ENCODE measurements around the gene RGS12. TPM values are rescaled to one million over a fixed set of nuclear protein-coding genes. Genes with fewer than 3 reads are reported as not detected.

RGS12 gene
- total and polyA plus RNA-seq, 2 donors (not counting 1 experiment from before 2014, with no cell fraction given), result 3.5 to 13.9 TPM

GRCh38 chr4:3334316-3334715 is 41.5 kb downstream of the RGS12 start:
- Mint-ChIP-seq H3K4me3 (no peak overlapping the region), H3K27me3 (no peaks in the 10 kb centered on the region), H3K9me3 (ENCODE audit: insufficient read depth) (no peaks in the 10 kb centered on the region), H3K4me1 (peaks cover 6% of the 10 kb centered on the region), H3K27ac (no peak overlapping the region)
- H3K27ac ChIP-seq (ENCODE audit: low read length in 2 of 2), result no peak overlapping the region
- WGBS (ENCODE audit: insufficient coverage), result no CpG with 5 or more reads among the region's 3 CpGs
- no peak for TF ChIP-seq EZH2 (IDR thresholded peaks at IDR 0.05; ENCODE audit: borderline replicate concordance, insufficient read depth, low read depth, low read length, poor library complexity, severe bottlenecking)
- TF ChIP-seq CTCF (IDR thresholded peaks at IDR 0.05), result no peak
- H3K79me2 ChIP-seq (ENCODE audit: control insufficient read depth, insufficient read depth, low read length), result no peaks in the 10 kb centered on the region
- no peaks in the 10 kb centered on the region for H3K4me1 ChIP-seq (ENCODE audit: control insufficient read depth in 2 of 2, insufficient read depth in 2 of 2, low read length in 2 of 2)
- H3K4me3 ChIP-seq (ENCODE audit: control extremely low read depth in 1 of 5, extremely low read depth in 1 of 5, insufficient read depth in 1 of 5, low read depth in 2 of 5, low read length in 4 of 5), result no peak overlapping the region
- H4K20me1 ChIP-seq (ENCODE audit: control insufficient read depth, insufficient read depth, low read length, poor library complexity, severe bottlenecking), result no peaks in the 10 kb centered on the region
- H3K4me2 ChIP-seq (replicated peaks; ENCODE audit: low read depth, low read length, poor library complexity, severe bottlenecking), result no peak overlapping the region
- H3K27me3 ChIP-seq (replicated peaks in 1 of 4; ENCODE audit: control extremely low read depth in 1 of 4, control insufficient read depth in 3 of 4, insufficient read depth in 4 of 4, low read length in 3 of 4), result no peaks in the 10 kb centered on the region
- POLR2A ChIA-PET, result no interaction called here
- no peak for ATAC-seq (ENCODE audit: low read depth)
- no peak for DNase-seq
- H2AFZ ChIP-seq (ENCODE audit: insufficient read depth, low read depth, low read length, poor library complexity, severe bottlenecking), result no peak overlapping the region
- CTCF ChIA-PET, result no interaction called here
- intact Hi-C loops (cut with micrococcal nuclease), result no loop called here
- H3K9me3 ChIP-seq (ENCODE audit: control extremely low read depth in 1 of 3, control insufficient read depth in 2 of 3, insufficient read depth in 1 of 3, low read length in 2 of 3), result no peaks in the 10 kb centered on the region
- H3K9ac ChIP-seq (ENCODE audit: low read length), result no peak overlapping the region
- H3K36me3 ChIP-seq (replicated peaks in 1 of 2; ENCODE audit: control extremely low read depth in 1 of 2, control insufficient read depth in 1 of 2, extremely low read depth in 1 of 2, insufficient read depth in 2 of 2, low read length in 1 of 2), result no peaks in the 10 kb centered on the region

- no peaks in the 10 kb centered on the region for H4K20me1 ChIP-seq (ENCODE audit: control insufficient read depth, insufficient read depth, low read length, poor library complexity, severe bottlenecking)
- no peak overlapping the region for H3K9ac ChIP-seq (ENCODE audit: low read length)
- no peaks in the 10 kb centered on the region for H3K27me3 ChIP-seq (replicated peaks in 1 of 4; ENCODE audit: control extremely low read depth in 1 of 4, control insufficient read depth in 3 of 4, insufficient read depth in 4 of 4, low read length in 3 of 4)
- Mint-ChIP-seq H3K27ac (no peak overlapping the region), H3K27me3 (no peaks in the 10 kb centered on the region), H3K4me3 (no peak overlapping the region), H3K4me1 (peaks cover 6% of the 10 kb centered on the region), H3K9me3 (ENCODE audit: insufficient read depth) (no peaks in the 10 kb centered on the region)
- no peaks in the 10 kb centered on the region for H3K9me3 ChIP-seq (ENCODE audit: control extremely low read depth in 1 of 3, control insufficient read depth in 2 of 3, insufficient read depth in 1 of 3, low read length in 2 of 3)
- DNase-seq (no peak), ATAC-seq (ENCODE audit: low read depth) (no peak)
- no peak overlapping the region for H3K27ac ChIP-seq (ENCODE audit: low read length in 2 of 2)
- H3K4me3 ChIP-seq (ENCODE audit: control extremely low read depth in 1 of 5, extremely low read depth in 1 of 5, insufficient read depth in 1 of 5, low read depth in 2 of 5, low read length in 4 of 5), result no peak overlapping the region
- H3K79me2 ChIP-seq (ENCODE audit: control insufficient read depth, insufficient read depth, low read length), result no peaks in the 10 kb centered on the region
- H3K4me1 ChIP-seq (ENCODE audit: control insufficient read depth in 2 of 2, insufficient read depth in 2 of 2, low read length in 2 of 2), result no peaks in the 10 kb centered on the region
- WGBS (ENCODE audit: insufficient coverage), result 52% methylated on average over 10 of the region's 10 CpGs
- no peak overlapping the region for H3K4me2 ChIP-seq (replicated peaks; ENCODE audit: low read depth, low read length, poor library complexity, severe bottlenecking)
- CTCF ChIA-PET, result interaction anchor here (0.5 to 1.0 kb wide), 2 partner anchors 13 to 84 kb away, joined by 3 read pairs; no protein-coding TSS in a partner anchor
- no peaks in the 10 kb centered on the region for H3K36me3 ChIP-seq (replicated peaks in 1 of 2; ENCODE audit: control extremely low read depth in 1 of 2, control insufficient read depth in 1 of 2, extremely low read depth in 1 of 2, insufficient read depth in 2 of 2, low read length in 1 of 2)
- TF ChIP-seq EZH2 (IDR thresholded peaks at IDR 0.05; ENCODE audit: borderline replicate concordance, insufficient read depth, low read depth, low read length, poor library complexity, severe bottlenecking) (no peak), CTCF (IDR thresholded peaks at IDR 0.05) (no peak)
- POLR2A ChIA-PET, result no interaction called here
- no peak overlapping the region for H2AFZ ChIP-seq (ENCODE audit: insufficient read depth, low read depth, low read length, poor library complexity, severe bottlenecking)
- intact Hi-C loops (cut with micrococcal nuclease), result no loop called here
Measured at GRCh38 chr4:3335385-3335784, 42.6 kb downstream of the RGS12 start.

All from B cell (primary cell).